GM12891 (cell line): ENCODE measurements around the gene SLC38A10.

ENCODE experiments used
- POLR2A ChIP-seq: IDR thresholded peaks from 2 replicates; pipeline ENCODE4 v1.6.1; 2011; ENCODE audit warnings: low read depth, low read length, control low read depth
- POLR2AphosphoS5 ChIP-seq: IDR thresholded peaks from 2 replicates; pipeline ENCODE4 v1.6.1; 2011; ENCODE audit warnings: low read depth, low read length, control low read depth
- TAF1 ChIP-seq: IDR thresholded peaks from 2 replicates; pipeline ENCODE4 v1.6.1; 2011; ENCODE audit warnings: low read depth, low read length, control low read depth

- TF ChIP-seq POLR2A (no peak), POLR2AphosphoS5 (no peak), TAF1 (no peak)
Observed at GRCh38 chr17:81325714-81326358, 30.7 kb upstream of the SLC38A10 start.
